Body of pancreas (tissue), 4 donors: ENCODE measurements around the gene BIRC2. TPM values are rescaled to one million over a fixed set of nuclear protein-coding genes. Genes with fewer than 3 reads are reported as not detected.

Experiments
- ATAC-seq: fragments of 150-250 bp; one replicate; pipeline ENCODE4 v1.9.1; 2016
- DNase-seq, 4 donors: peaks; one replicate each; pipeline ENCODE4 v3.0.0-alpha.2; 2019
- H3K27ac ChIP-seq, 4 donors: fragments of 200-600 bp; sonication (generic); 1 replicate in 3 of 4; 2 replicates in 1 of 4; pipeline versions ENCODE4 v1.5.1 to v1.6.1; 2016 to 2019; ENCODE audit warnings: mild to moderate bottlenecking in 1 of 4, mixed read lengths in 1 of 4, moderate library complexity in 1 of 4
- H3K27me3 ChIP-seq, 2 donors: fragments of 200-600 bp; sonication (generic); one replicate each; pipeline ENCODE4 v1.6.0; 2016; ENCODE audit warnings: mild to moderate bottlenecking in 1 of 2
- H3K36me3 ChIP-seq, 2 donors: fragments of 200-600 bp; sonication (generic); replicated peaks in 1 of 2; 2 replicates each; pipeline ENCODE4 v1.5.1; 2016; ENCODE audit warnings: low read depth in 2 of 2; ENCODE audit not compliant: insufficient read depth in 1 of 2
- H3K4me1 ChIP-seq: fragments of 200-600 bp; sonication (generic); one replicate; pipeline ENCODE4 v1.6.0; 2016
- H3K4me3 ChIP-seq, 2 donors: fragments of 200-600 bp; sonication (generic); 1 replicate in 1 of 2; 2 replicates in 1 of 2; pipeline ENCODE4 v1.5.1; 2016 to 2019
- H3K9me3 ChIP-seq, 3 donors: fragments of 200-600 bp; sonication (generic); 1 replicate in 2 of 3; 2 replicates in 1 of 3; pipeline ENCODE4 v1.5.1; 2016
- CTCF ChIP-seq, 7 experiments: fragments of 450-650 bp in 4 of 7; fragments of 200-600 bp in 3 of 7; sonication (generic) in 3 of 7; IDR thresholded peaks; one replicate each; pipeline ENCODE4 v1.5.1; 2016 to 2019; ENCODE audit warnings: antibody characterized with exemption in 7 of 7
- POLR2A ChIP-seq, 3 donors: fragments of 450-650 bp; IDR thresholded peaks; one replicate each; pipeline ENCODE4 v1.6.1; 2016; ENCODE audit warnings: antibody characterized with exemption in 3 of 3, mild to moderate bottlenecking in 2 of 3
- WGBS, 2 donors: methylation state at CpG; one replicate each; pipeline ENCODE4 v1.1.5; 2017; 5-methylcytosine and 5-hydroxymethylcytosine counted together
- intact Hi-C: fragments of 100-400 bp; cut with DNase I; formaldehyde crosslinking; loops from one replicate; pipeline ENCODE4 v1.15.1; 2023
- total RNA-seq, 2 donors: library from RNA; depleted of rRNA; stranded (reverse); fragments of >200 nt; gene quantifications; one replicate each; pipeline ENCODE4 v1.1.0, GENCODE V29; 2016

BIRC2 gene
- total RNA-seq, 2 donors from 2014 or later: 46.5 to 53.2 TPM

DNA sequence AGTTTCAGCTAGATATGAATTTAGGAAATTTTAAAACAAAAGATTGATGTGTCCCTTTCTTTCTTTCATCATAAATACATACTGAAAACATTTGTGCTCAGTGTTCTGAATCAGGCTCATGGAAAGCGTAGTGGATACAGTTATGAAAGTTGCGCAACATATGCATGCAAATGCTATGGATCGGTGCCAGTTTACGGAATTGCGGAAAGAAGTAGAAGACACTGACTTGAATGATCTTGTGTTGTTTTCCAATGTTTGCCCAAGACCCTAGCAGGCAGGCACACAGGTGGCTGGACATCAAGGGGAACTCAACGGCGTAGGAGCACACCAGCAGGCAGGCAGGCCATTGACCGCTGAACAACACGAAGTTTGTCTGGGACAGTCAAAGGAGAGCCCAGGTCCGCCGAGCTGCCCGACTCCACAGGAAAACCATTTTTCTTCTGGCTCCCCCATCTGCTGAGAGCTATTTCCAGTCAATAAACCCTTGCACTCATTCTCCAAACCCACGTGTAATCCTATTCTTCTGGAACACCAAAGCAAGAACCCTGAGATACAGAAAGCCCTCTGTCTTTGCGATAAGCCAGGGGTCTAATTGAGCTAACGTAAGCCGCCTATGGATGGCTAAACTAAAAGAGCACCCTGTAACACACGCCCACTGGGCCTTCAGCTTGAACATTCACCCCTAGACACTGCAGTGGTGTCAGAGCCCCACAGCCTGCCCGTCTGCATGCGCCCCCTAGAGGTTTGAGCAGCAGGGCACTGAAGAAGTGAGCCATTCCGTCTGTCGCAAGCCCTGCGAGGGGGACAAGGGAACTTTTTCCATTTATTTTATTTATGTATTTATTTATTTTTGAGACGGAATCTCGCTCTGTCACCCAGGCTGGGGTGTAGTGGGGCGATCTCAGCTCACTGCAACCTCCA, 37.1 kb upstream of the BIRC2 start:
- Histone ChIP-seq H3K9me3 (no peaks in the 10 kb centered on the region), H3K27me3 (no peaks in the 10 kb centered on the region), H3K36me3 (no peaks in the 10 kb centered on the region), H3K4me3 (no peak overlapping the region), H3K4me1 (peaks cover 24% of the 10 kb centered on the region), H3K27ac (no peak overlapping the region)
- intact Hi-C loops: no loop called here
- 87 to 89% methylated on average over 22 to 25 of the region's 25 CpGs for WGBS, 2 donors
- ATAC-seq: no peak
- TF ChIP-seq CTCF (IDR thresholded peaks at IDR 0.05): no peak
- TF ChIP-seq POLR2A (IDR thresholded peaks at IDR 0.05): no peak
- DNase-seq: no peak

DNA sequence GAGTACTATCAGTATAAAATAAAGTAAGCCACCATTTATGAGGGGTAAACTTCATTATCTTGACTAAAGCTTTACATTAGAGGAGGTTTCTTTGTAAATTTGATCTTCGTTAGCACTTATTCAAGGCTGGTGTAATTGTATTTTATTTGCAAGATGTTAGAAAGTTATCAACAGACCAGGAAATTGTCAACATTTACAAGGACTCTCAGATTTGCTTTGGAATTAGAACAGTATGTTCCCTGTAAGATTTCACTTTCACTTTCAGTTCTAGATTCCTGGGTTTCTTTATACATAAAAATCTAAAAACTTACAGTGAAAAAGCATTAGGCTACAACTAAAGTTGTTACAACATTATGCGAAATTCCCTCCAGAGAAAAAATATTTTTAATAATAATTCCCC, 34.3 kb upstream of the BIRC2 start:
- Histone ChIP-seq H3K36me3 (no peaks in the 10 kb centered on the region), H3K4me3 (no peak overlapping the region), H3K27ac (peak overlapping the region; percentile 21 to 94 (median 74)), H3K9me3 (no peaks in the 10 kb centered on the region), H3K4me1 (peaks cover 37% of the 10 kb centered on the region), H3K27me3 (no peaks in the 10 kb centered on the region)
- DNase-seq (no peak), ATAC-seq (peak; percentile 49)
- WGBS, 2 donors: 10 to 19% methylated on average over 2 of the region's 2 CpGs
- TF ChIP-seq CTCF (IDR thresholded peaks at IDR 0.05) (no peak), POLR2A (IDR thresholded peaks at IDR 0.05) (no peak)
- intact Hi-C loops: no loop called here

GRCh38 chr11:102313238-102313940, 33.6 kb upstream of the BIRC2 start:
- no peak for TF ChIP-seq POLR2A (IDR thresholded peaks at IDR 0.05)
- TF ChIP-seq CTCF (IDR thresholded peaks at IDR 0.05): no peak
- intact Hi-C loops: no loop called here
- peak overlapping the region; percentile 29 to 94 (median 74) for H3K27ac ChIP-seq
- H3K36me3 ChIP-seq: no peaks in the 10 kb centered on the region
- no peaks in the 10 kb centered on the region for H3K9me3 ChIP-seq
- peaks cover 44% of the 10 kb centered on the region for H3K4me1 ChIP-seq
- WGBS, 2 donors: 58% methylated on average over 4 of the region's 4 CpGs
- no peaks in the 10 kb centered on the region for H3K27me3 ChIP-seq
- ATAC-seq (no peak), DNase-seq (no peak)
- H3K4me3 ChIP-seq: no peak overlapping the region

DNA sequence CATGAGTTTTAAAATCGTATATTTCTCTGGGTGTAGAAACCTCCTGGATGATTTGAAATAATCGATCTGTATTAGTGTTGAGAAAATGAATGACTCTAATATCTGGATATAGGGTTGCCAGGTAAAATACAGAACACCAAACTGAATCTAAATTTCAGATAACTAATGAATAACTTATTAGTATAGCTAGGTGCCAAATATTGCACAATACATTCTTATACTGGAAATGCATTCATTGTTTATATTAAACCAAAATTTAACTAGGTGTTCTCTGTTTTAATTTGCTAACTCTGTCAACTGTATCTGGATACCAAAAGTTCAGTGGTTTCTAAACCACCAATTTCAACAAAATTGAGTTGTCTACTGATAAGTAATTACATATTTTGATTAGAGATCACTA, 32.2 kb upstream of the BIRC2 start:
- Histone ChIP-seq H3K4me3 (no peak overlapping the region), H3K27ac (peak overlapping the region; percentile 31 to 94 (median 60)), H3K36me3 (no peaks in the 10 kb centered on the region), H3K9me3 (no peaks in the 10 kb centered on the region), H3K4me1 (peaks cover 50% of the 10 kb centered on the region), H3K27me3 (no peaks in the 10 kb centered on the region)
- TF ChIP-seq CTCF (IDR thresholded peaks at IDR 0.05) (no peak), POLR2A (IDR thresholded peaks at IDR 0.05) (no peak)
- DNase-seq (no peak), ATAC-seq (no peak)
- intact Hi-C loops: no loop called here
- 15 to 16% methylated on average over 2 of the region's 2 CpGs for WGBS, 2 donors
